Neuronal stem cell (in vitro differentiated cells): ENCODE measurements around the gene ANXA4.
A peak's percentile ranks its signal among the peaks of the same experiment; 100 is the strongest.

Experiments
- DNase-seq: peaks from one replicate; pipeline ENCODE4 v3.0.0-alpha.2; 2013; ENCODE audit warnings: low spot score
- H2AFZ ChIP-seq: one replicate; pipeline ENCODE4 v1.6.1; 2013; ENCODE audit warnings: mild to moderate bottlenecking, low read length, inconsistent platforms
- H2AK5ac ChIP-seq: 2 replicates; pipeline ENCODE4 v1.6.1; 2013; ENCODE audit warnings: low read depth, mild to moderate bottlenecking, inconsistent platforms, low read length, moderate library complexity, mixed read lengths
- H2BK120ac ChIP-seq: 2 replicates; pipeline ENCODE4 v1.6.1; 2013; ENCODE audit warnings: low read depth, mild to moderate bottlenecking, inconsistent platforms, low read length, moderate library complexity, mixed read lengths
- H2BK12ac ChIP-seq: one replicate; pipeline ENCODE4 v1.6.1; 2013; ENCODE audit warnings: low read length, inconsistent platforms
- H2BK15ac ChIP-seq: 2 replicates; pipeline ENCODE4 v1.6.1; 2013; ENCODE audit warnings: mild to moderate bottlenecking, low read length, inconsistent platforms, mixed read lengths
- H2BK5ac ChIP-seq: one replicate; pipeline ENCODE4 v1.6.1; 2013; ENCODE audit warnings: inconsistent platforms, mild to moderate bottlenecking, low read length, moderate library complexity
- H3K14ac ChIP-seq: one replicate; pipeline ENCODE4 v1.6.1; 2013; ENCODE audit warnings: low read length, inconsistent platforms
- H3K18ac ChIP-seq: 2 replicates; pipeline ENCODE4 v1.6.1; 2013; ENCODE audit warnings: low read length, inconsistent platforms
- H3K23ac ChIP-seq: 2 replicates; pipeline ENCODE4 v1.6.1; 2013; ENCODE audit warnings: low read depth, mild to moderate bottlenecking, mixed read lengths, low read length, inconsistent platforms; ENCODE audit not compliant: poor library complexity
- H3K27ac ChIP-seq: replicated peaks from 3 replicates; pipeline ENCODE4 v1.5.1; 2013; ENCODE audit warnings: low read length, inconsistent platforms
- H3K27me3 ChIP-seq, 3 experiments: 2 replicates each; pipeline ENCODE4 v1.6.1; 2013; ENCODE audit warnings: low read length in 3 of 3, mild to moderate bottlenecking in 2 of 3, inconsistent platforms in 1 of 3, low read depth in 1 of 3, mixed read lengths in 1 of 3, moderate library complexity in 1 of 3; ENCODE audit not compliant: control insufficient read depth in 3 of 3, insufficient read depth in 3 of 3
- H3K36me3 ChIP-seq, 2 donors: replicated peaks in 1 of 2; 2 replicates each; pipeline ENCODE4 v1.6.1; 2013; ENCODE audit warnings: low read length in 2 of 2; ENCODE audit not compliant: control insufficient read depth in 2 of 2, insufficient read depth in 2 of 2
- H3K4ac ChIP-seq: 2 replicates; pipeline ENCODE4 v1.6.1; 2013; ENCODE audit warnings: inconsistent platforms, mild to moderate bottlenecking, low read length, moderate library complexity
- H3K4me1 ChIP-seq, 2 donors: 1 replicate in 1 of 2; 2 replicates in 1 of 2; pipeline ENCODE4 v1.6.1; 2013; ENCODE audit warnings: low read length in 2 of 2, low read depth in 1 of 2; ENCODE audit not compliant: control insufficient read depth in 2 of 2, insufficient read depth in 1 of 2
- H3K4me2 ChIP-seq: one replicate; pipeline ENCODE4 v1.6.1; 2013; ENCODE audit warnings: mild to moderate bottlenecking, low read length, inconsistent platforms; ENCODE audit not compliant: insufficient read depth, poor library complexity, severe bottlenecking
- H3K4me3 ChIP-seq, 2 donors: 2 replicates each; pipeline ENCODE4 v1.5.1; 2013; ENCODE audit warnings: low read length in 2 of 2, mild to moderate bottlenecking in 2 of 2, inconsistent platforms in 1 of 2, moderate library complexity in 1 of 2
- H3K79me1 ChIP-seq: one replicate; pipeline ENCODE4 v1.6.1; 2013; ENCODE audit warnings: low read depth, mild to moderate bottlenecking, inconsistent platforms, low read length, moderate library complexity
- H3K9ac ChIP-seq: one replicate; pipeline ENCODE4 v1.6.1; 2013; ENCODE audit warnings: mild to moderate bottlenecking, low read depth, low read length, inconsistent platforms; ENCODE audit not compliant: poor library complexity
- H3K9me3 ChIP-seq, 2 donors: replicated peaks in 1 of 2; 2 replicates each; pipeline versions ENCODE3 to v1.6.1; 2013; ENCODE audit warnings: low read length in 2 of 2, mild to moderate bottlenecking in 2 of 2, inconsistent platforms in 1 of 2, low read depth in 1 of 2, mixed read lengths in 1 of 2, moderate library complexity in 1 of 2; ENCODE audit not compliant: control insufficient read depth in 2 of 2, insufficient read depth in 1 of 2
- H4K8ac ChIP-seq: one replicate; pipeline ENCODE4 v1.6.1; 2013; ENCODE audit warnings: low read depth, mild to moderate bottlenecking, inconsistent platforms, low read length, moderate library complexity
- H4K91ac ChIP-seq: one replicate; pipeline ENCODE4 v1.6.1; 2013; ENCODE audit warnings: low read length, low read depth, mild to moderate bottlenecking, inconsistent platforms; ENCODE audit not compliant: poor library complexity
- WGBS, 2 donors: extraction: QIAGEN DNeasy Blood & Tissue Kit; methylation state at CpG; one replicate each; pipeline ENCODE4 v1.1.7; 2013; ENCODE audit warnings: missing lambda C conversion rate in 2 of 2, mixed read lengths in 1 of 2; ENCODE audit not compliant: insufficient read length in 2 of 2, insufficient replicate concordance in 1 of 2; ENCODE audit errors: extremely low coverage in 2 of 2; 5-methylcytosine and 5-hydroxymethylcytosine counted together

Gene ANXA4

DNA sequence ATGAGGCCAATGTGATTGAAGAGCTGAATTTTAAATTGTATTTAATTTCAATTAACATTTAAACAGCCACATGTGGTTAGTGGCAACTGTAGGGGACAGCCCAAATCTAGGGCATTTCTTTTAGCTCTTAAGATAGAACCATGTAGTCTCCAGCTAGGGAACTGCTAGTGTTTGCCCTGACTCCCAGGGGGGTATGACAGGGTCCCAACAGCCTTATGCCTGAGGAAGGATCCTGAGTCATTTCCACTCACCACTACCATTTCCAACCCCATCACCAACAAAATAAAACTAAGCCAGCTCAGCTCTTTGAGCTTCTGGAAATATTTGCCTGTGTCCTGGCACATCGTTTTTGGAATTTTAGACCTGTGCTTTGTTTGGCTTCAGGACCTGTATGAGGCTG lies 73.8 kb downstream of the ANXA4 start:
- Histone ChIP-seq H2AK5ac (no peak overlapping the region), H3K4me2 (no peak overlapping the region), H3K14ac (no peak overlapping the region), H2AFZ (no peak overlapping the region), H2BK5ac (no peak overlapping the region), H2BK12ac (no peak overlapping the region), H2BK15ac (no peak overlapping the region), H4K8ac (no peak overlapping the region), H3K9ac (no peak overlapping the region), H3K27me3 (peaks cover 0 to 4% (median 0%) of the 10 kb centered on the region in 3 experiments), H3K23ac (no peak overlapping the region), H4K91ac (no peak overlapping the region), H3K18ac (no peak overlapping the region), H3K79me1 (no peaks in the 10 kb centered on the region), H3K27ac (no peak overlapping the region), H3K36me3 (no peaks in the 10 kb centered on the region), H2BK120ac (no peak overlapping the region), H3K4me3 (no peak overlapping the region), H3K4me1 (no peaks in the 10 kb centered on the region), H3K4ac (no peak overlapping the region), H3K9me3 (no peaks in the 10 kb centered on the region)
- no peak for DNase-seq
- no CpG with 5 or more reads among the region's 1 CpG for WGBS, 2 donors

DNA sequence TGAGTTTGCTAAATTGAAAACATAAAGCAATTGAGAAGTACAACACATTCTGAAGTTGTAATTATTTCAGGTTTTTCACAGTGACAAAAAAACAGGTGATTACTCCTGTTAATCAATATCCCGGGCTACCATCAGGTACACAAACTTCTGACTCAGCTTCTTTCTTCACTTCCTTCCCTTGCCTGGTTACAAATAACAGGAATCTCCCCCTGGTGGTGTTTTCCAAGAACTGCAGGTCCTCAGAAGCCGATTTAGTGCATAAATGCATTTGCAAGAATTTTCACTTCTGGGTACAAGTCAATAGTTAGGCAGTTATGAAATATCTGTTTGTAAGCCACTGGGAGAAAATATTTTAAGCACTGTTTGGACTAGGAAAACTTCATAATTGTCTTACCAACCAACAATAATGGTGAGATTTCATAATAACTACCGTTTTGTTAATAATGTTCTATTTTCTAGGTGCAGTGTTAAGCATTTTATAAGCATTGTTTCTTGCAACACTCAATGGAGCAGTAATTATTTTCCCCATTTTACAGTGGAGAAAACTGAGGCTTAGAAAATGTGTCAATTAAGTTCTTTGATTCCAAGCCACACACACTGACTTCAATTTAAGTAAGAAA lies 75.1 kb downstream of the ANXA4 start:
- H2BK12ac ChIP-seq: no peak overlapping the region
- no peak overlapping the region for H3K23ac ChIP-seq
- H4K91ac ChIP-seq: no peak overlapping the region
- H3K14ac ChIP-seq: no peak overlapping the region
- no peaks in the 10 kb centered on the region for H3K4me1 ChIP-seq
- H2BK15ac ChIP-seq: no peak overlapping the region
- no peak overlapping the region for H2BK5ac ChIP-seq
- H3K79me1 ChIP-seq: no peaks in the 10 kb centered on the region
- no peak overlapping the region for H2AFZ ChIP-seq
- H4K8ac ChIP-seq: no peak overlapping the region
- H3K18ac ChIP-seq: no peak overlapping the region
- H2BK120ac ChIP-seq: no peak overlapping the region
- peaks cover 0 to under 1% (median 0%) of the 10 kb centered on the region in 3 experiments for H3K27me3 ChIP-seq
- H3K4me2 ChIP-seq: no peak overlapping the region
- H3K9ac ChIP-seq: no peak overlapping the region
- H2AK5ac ChIP-seq: no peak overlapping the region
- DNase-seq: peak; percentile 77
- no CpG with 5 or more reads among the region's 3 CpGs for WGBS, 2 donors
- no peaks in the 10 kb centered on the region for H3K36me3 ChIP-seq
- H3K27ac ChIP-seq: no peak overlapping the region
- no peak overlapping the region for H3K4ac ChIP-seq
- H3K4me3 ChIP-seq: no peak overlapping the region
- no peaks in the 10 kb centered on the region for H3K9me3 ChIP-seq

DNA sequence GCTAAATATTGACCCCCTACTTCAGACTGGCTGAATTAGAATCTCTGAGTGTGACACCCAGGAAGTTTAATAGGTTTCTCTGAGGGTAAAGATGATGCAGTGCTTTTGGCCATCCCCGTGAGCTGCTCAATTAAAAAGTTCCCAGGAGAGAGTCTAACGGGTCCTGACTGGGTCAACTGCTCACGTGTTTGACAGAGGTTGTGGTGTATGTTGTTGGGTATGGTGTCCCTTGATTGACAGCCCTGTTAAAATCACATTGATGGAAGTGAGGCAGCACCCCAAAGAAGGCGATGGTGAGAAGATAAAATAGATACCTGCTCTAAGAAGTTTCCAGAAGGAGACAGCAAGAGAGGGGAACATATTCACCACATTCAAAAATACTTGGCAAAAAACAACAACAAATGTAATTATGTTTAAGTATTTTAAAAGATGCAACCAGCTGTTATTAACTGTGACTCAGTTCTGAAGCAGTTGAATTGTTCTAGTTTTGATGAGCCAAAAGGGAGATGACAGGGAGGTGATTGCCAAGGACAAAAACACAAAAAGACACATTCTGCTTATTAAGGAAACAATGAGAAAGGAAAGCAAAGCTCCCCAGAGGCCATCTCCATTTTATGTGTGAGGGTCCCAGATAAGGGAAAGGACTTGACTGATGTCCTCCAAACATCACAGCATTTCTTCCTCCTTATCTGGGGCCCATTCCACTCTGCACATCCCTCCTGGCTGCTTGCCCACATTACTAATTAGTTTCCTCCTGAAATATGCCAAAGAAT lies 76.0 kb downstream of the ANXA4 start:
- H3K27ac ChIP-seq: no peak overlapping the region
- no peak overlapping the region for H4K8ac ChIP-seq

DNA sequence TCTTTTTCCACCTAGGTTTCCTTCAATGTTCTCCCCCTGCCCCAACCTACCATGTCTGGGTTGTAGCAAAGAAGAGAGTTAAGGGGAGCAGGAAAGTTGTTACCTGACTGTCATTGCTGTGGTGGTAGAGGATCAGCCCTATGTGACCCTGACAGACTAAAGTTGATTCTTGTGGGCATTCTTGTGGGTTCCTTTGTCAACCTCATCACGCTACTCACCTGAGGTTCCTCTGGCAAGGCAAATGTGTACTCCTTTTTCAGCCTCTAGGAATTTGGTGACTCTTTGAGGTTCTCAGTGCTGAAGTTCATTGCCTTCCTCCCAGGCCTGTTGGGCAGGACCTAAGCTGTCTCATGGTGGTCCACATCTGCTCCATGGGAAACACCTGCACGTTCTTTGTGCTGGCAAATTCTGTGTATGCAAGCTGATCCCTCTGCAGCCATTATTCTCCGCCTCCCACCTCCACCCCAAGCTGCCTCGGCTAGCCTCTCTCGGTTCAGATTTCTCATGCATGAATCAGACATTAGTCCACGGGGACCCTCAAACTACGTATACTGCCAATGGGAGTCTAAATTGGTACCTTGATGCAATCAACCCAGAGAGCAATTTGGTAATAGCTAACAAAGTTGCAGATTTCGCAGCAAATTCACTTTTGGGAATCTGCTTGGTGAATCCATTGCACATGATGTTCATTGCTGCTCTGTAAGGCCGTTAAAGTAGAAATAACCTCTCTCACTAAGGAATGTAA lies 86.0 kb downstream of the ANXA4 start:
- Histone ChIP-seq H3K4ac (no peak overlapping the region), H2BK15ac (no peak overlapping the region), H2AK5ac (no peak overlapping the region), H3K9ac (no peak overlapping the region), H3K4me3 (no peak overlapping the region), H3K27me3 (no peaks in the 10 kb centered on the region), H3K23ac (no peak overlapping the region), H2BK12ac (no peak overlapping the region), H3K4me2 (no peak overlapping the region), H3K9me3 (no peaks in the 10 kb centered on the region), H4K8ac (no peak overlapping the region), H2BK5ac (no peak overlapping the region), H3K79me1 (peaks cover 8% of the 10 kb centered on the region), H3K14ac (no peak overlapping the region), H2BK120ac (no peak overlapping the region), H3K27ac (no peak overlapping the region), H2AFZ (peak overlapping the region; percentile 98), H3K36me3 (peaks cover 2 to 17% of the 10 kb centered on the region in 2 donors), H4K91ac (no peak overlapping the region), H3K18ac (no peak overlapping the region), H3K4me1 (peaks cover 2 to 5% of the 10 kb centered on the region in 2 donors)
- no CpG with 5 or more reads among the region's 9 CpGs for WGBS, 2 donors
- DNase-seq: no peak

More for the DNA sequence above, 76.0 kb downstream of the ANXA4 start:
- no peak overlapping the region for H3K4me2 ChIP-seq
- WGBS, 2 donors: no CpG with 5 or more reads among the region's 4 CpGs
- H3K14ac ChIP-seq: no peak overlapping the region
- H3K9me3 ChIP-seq: no peaks in the 10 kb centered on the region
- H3K27me3 ChIP-seq: no peaks in the 10 kb centered on the region
- no peak overlapping the region for H3K18ac ChIP-seq
- no peak for DNase-seq
- H4K91ac ChIP-seq: no peak overlapping the region
- no peak overlapping the region for H3K4ac ChIP-seq
- H2AFZ ChIP-seq: no peak overlapping the region
- no peak overlapping the region for H3K23ac ChIP-seq
- H3K9ac ChIP-seq: no peak overlapping the region
- H2BK120ac ChIP-seq: no peak overlapping the region
- H3K79me1 ChIP-seq: no peaks in the 10 kb centered on the region
- H2AK5ac ChIP-seq: no peak overlapping the region
- no peak overlapping the region for H2BK5ac ChIP-seq
- no peak overlapping the region for H2BK15ac ChIP-seq
- H2BK12ac ChIP-seq: no peak overlapping the region
- no peaks in the 10 kb centered on the region for H3K4me1 ChIP-seq
- no peak overlapping the region for H3K4me3 ChIP-seq
- no peaks in the 10 kb centered on the region for H3K36me3 ChIP-seq
